Nephron progenitor cell (in vitro differentiated cells): ENCODE data around the gene C5orf34.

ENCODE experiments used
- DNase-seq: peaks from one replicate; pipeline ENCODE4 v3.0.0; 2021
- H3K27ac Mint-ChIP-seq: 2 replicates; pipeline ENCODE4 v1.8.0; 2021; ENCODE audit warnings: mild to moderate bottlenecking, moderate library complexity, mixed read lengths
- H3K27me3 Mint-ChIP-seq: 2 replicates; pipeline ENCODE4 v1.8.0; 2021; ENCODE audit warnings: mild to moderate bottlenecking, low read depth, mixed read lengths; ENCODE audit not compliant: poor library complexity
- H3K36me3 Mint-ChIP-seq: 2 replicates; pipeline ENCODE4 v1.8.0; 2021; ENCODE audit warnings: low read depth, mixed read lengths
- H3K4me1 Mint-ChIP-seq: 2 replicates; pipeline ENCODE4 v1.8.0; 2021; ENCODE audit warnings: mixed read lengths
- H3K4me3 Mint-ChIP-seq: 2 replicates; pipeline ENCODE4 v1.8.0; 2021; ENCODE audit warnings: mild to moderate bottlenecking, moderate library complexity, mixed read lengths
- H3K9me3 Mint-ChIP-seq: 2 replicates; pipeline ENCODE4 v1.8.0; 2021; ENCODE audit warnings: mild to moderate bottlenecking, moderate library complexity, mixed read lengths
- CTCF ChIP-seq: fragments of 200-600 bp; sonication (generic); IDR thresholded peaks from 2 replicates; pipeline ENCODE4 v1.5.0; 2021; ENCODE audit warnings: antibody characterized with exemption

C5orf34 gene

GRCh38 chr5:43548358-43548757 lies 33.4 kb upstream of the C5orf34 start:
- Mint-ChIP-seq H3K9me3 (no peaks in the 10 kb centered on the region), H3K36me3 (peaks cover 54% of the 10 kb centered on the region), H3K4me1 (peaks cover 11% of the 10 kb centered on the region), H3K4me3 (no peak overlapping the region), H3K27me3 (no peaks in the 10 kb centered on the region), H3K27ac (peak overlapping the region; percentile 14)
- no peak for DNase-seq
- no peak for TF ChIP-seq CTCF

GRCh38 chr5:43547532-43547931 lies 32.6 kb upstream of the C5orf34 start:
- no peak for TF ChIP-seq CTCF
- Mint-ChIP-seq H3K27ac (no peak overlapping the region), H3K27me3 (no peaks in the 10 kb centered on the region), H3K4me3 (no peak overlapping the region), H3K4me1 (peaks cover 11% of the 10 kb centered on the region), H3K36me3 (peaks cover 62% of the 10 kb centered on the region), H3K9me3 (no peaks in the 10 kb centered on the region)
- DNase-seq, result no peak

GRCh38 chr5:43543434-43543833 lies 28.5 kb upstream of the C5orf34 start:
- H3K27me3 Mint-ChIP-seq, result no peaks in the 10 kb centered on the region
- H3K4me3 Mint-ChIP-seq, result no peak overlapping the region
- DNase-seq, result no peak
- no peaks in the 10 kb centered on the region for H3K4me1 Mint-ChIP-seq
- no peak for TF ChIP-seq CTCF
- no peaks in the 10 kb centered on the region for H3K9me3 Mint-ChIP-seq
- H3K36me3 Mint-ChIP-seq, result peaks cover 87% of the 10 kb centered on the region
- peak overlapping the region; percentile 61 for H3K27ac Mint-ChIP-seq

- DNase-seq, result no peak
- H3K27me3 Mint-ChIP-seq, result no peaks in the 10 kb centered on the region
- H3K4me1 Mint-ChIP-seq, result no peaks in the 10 kb centered on the region
- H3K4me3 Mint-ChIP-seq, result no peak overlapping the region
- H3K27ac Mint-ChIP-seq, result no peak overlapping the region
- no peaks in the 10 kb centered on the region for H3K9me3 Mint-ChIP-seq
- no peak for TF ChIP-seq CTCF
- H3K36me3 Mint-ChIP-seq, result peaks cover 80% of the 10 kb centered on the region
These were observed 25.8 kb upstream of the C5orf34 start for GRCh38 chr5:43540746-43541145.

- no peak overlapping the region for H3K27ac Mint-ChIP-seq
- no peak for TF ChIP-seq CTCF
- peaks cover 80% of the 10 kb centered on the region for H3K36me3 Mint-ChIP-seq
These were observed 22.0 kb upstream of the C5orf34 start for GRCh38 chr5:43536972-43537371.

GRCh38 chr5:43533646-43534045 lies 18.7 kb upstream of the C5orf34 start:
- Mint-ChIP-seq H3K9me3 (no peaks in the 10 kb centered on the region), H3K4me3 (no peak overlapping the region), H3K27me3 (no peaks in the 10 kb centered on the region), H3K36me3 (peaks cover 85% of the 10 kb centered on the region), H3K27ac (no peak overlapping the region), H3K4me1 (no peaks in the 10 kb centered on the region)
- no peak for DNase-seq
- TF ChIP-seq CTCF, result no peak

More at GRCh38 chr5:43536972-43537371, 22.0 kb upstream of the C5orf34 start:
- no peak for DNase-seq
- Mint-ChIP-seq H3K4me3 (no peak overlapping the region), H3K4me1 (no peaks in the 10 kb centered on the region), H3K9me3 (no peaks in the 10 kb centered on the region), H3K27me3 (no peaks in the 10 kb centered on the region)
